GM23248 (cell line): ENCODE results near the gene EXOC7. TPM values are rescaled to one million over a fixed set of nuclear protein-coding genes. Genes with fewer than 3 reads are reported as not detected.

Source experiments
- DNase-seq: peaks from one replicate; pipeline ENCODE4 v3.0.0-alpha.2; 2015
- H2AFZ ChIP-seq: fragments of 200-600 bp; sonication (generic); 2 replicates; pipeline ENCODE4 v1.6.1; 2016; ENCODE audit warnings: antibody characterized with exemption
- H3F3A ChIP-seq: fragments of 200-600 bp; sonication (generic); 2 replicates; pipeline ENCODE4 v1.6.1; 2016; ENCODE audit warnings: mild to moderate bottlenecking, antibody characterized with exemption, mixed run types; ENCODE audit not compliant: insufficient read depth
- H3K27ac ChIP-seq: fragments of 200-600 bp; sonication (generic); 2 replicates; pipeline ENCODE4 v1.5.1; 2016; ENCODE audit warnings: mild to moderate bottlenecking
- H3K27me3 ChIP-seq: fragments of 200-600 bp; sonication (generic); replicated peaks from 2 replicates; pipeline ENCODE4 v1.6.1; 2016; ENCODE audit warnings: mild to moderate bottlenecking; ENCODE audit not compliant: insufficient read depth
- H3K36me3 ChIP-seq: fragments of 200-600 bp; sonication (generic); 2 replicates; pipeline ENCODE4 v1.6.1; 2016; ENCODE audit warnings: low read depth, mild to moderate bottlenecking
- H3K4me1 ChIP-seq: fragments of 200-600 bp; sonication (generic); 2 replicates; pipeline ENCODE4 v1.6.1; 2016; ENCODE audit warnings: mild to moderate bottlenecking; ENCODE audit not compliant: insufficient read depth
- H3K4me2 ChIP-seq: fragments of 200-600 bp; sonication (generic); one replicate; pipeline ENCODE4 v1.6.1; 2016; ENCODE audit warnings: mild to moderate bottlenecking; ENCODE audit not compliant: unreplicated experiment
- H3K4me3 ChIP-seq: fragments of 200-600 bp; sonication (generic); 2 replicates; pipeline ENCODE4 v1.5.1; 2016; ENCODE audit warnings: mild to moderate bottlenecking
- H3K79me2 ChIP-seq: fragments of 200-600 bp; sonication (generic); 2 replicates; pipeline ENCODE4 v1.6.1; 2016; ENCODE audit warnings: mild to moderate bottlenecking; ENCODE audit not compliant: insufficient read depth
- H3K9ac ChIP-seq: fragments of 200-600 bp; sonication (generic); 2 replicates; pipeline ENCODE4 v1.6.1; 2016; ENCODE audit warnings: mild to moderate bottlenecking
- H3K9me2 ChIP-seq: fragments of 200-600 bp; sonication (generic); 2 replicates; pipeline ENCODE4 v1.6.1; 2016; ENCODE audit warnings: mixed run types, mild to moderate bottlenecking, moderate library complexity; ENCODE audit not compliant: insufficient read depth
- H3K9me3 ChIP-seq: fragments of 200-600 bp; sonication (generic); one replicate; pipeline ENCODE4 v1.6.1; 2017; ENCODE audit warnings: low read depth
- H4K20me1 ChIP-seq: fragments of 200-600 bp; sonication (generic); 2 replicates; pipeline ENCODE4 v1.6.0; 2016; ENCODE audit not compliant: insufficient read depth
- EZH2 ChIP-seq: fragments of 200-600 bp; sonication (generic); IDR thresholded peaks from 2 replicates; pipeline ENCODE4 v1.6.1; 2018; ENCODE audit warnings: antibody characterized with exemption, mild to moderate bottlenecking; ENCODE audit not compliant: insufficient read depth, poor library complexity, severe bottlenecking
- EZH2phosphoT487 ChIP-seq: fragments of 200-600 bp; sonication (generic); IDR thresholded peaks from 2 replicates; pipeline ENCODE4 v1.6.1; 2018; ENCODE audit warnings: antibody characterized with exemption, moderate library complexity, mild to moderate bottlenecking, low read depth; ENCODE audit not compliant: insufficient read depth
- WGBS, 2 experiments: methylation state at CpG; one replicate each; pipeline ENCODE4 v1.1.6; 2015 to 2017; ENCODE audit warnings: low lambda C conversion rate in 2 of 2, low coverage in 1 of 2; ENCODE audit errors: missing lambda C conversion rate in 2 of 2; 5-methylcytosine and 5-hydroxymethylcytosine counted together
- in situ Hi-C: fragments of 300-500 bp; cut with MboI; formaldehyde crosslinking; loops from 2 replicates; pipeline ENCODE4 v1.15.0; 2020
- polyA plus RNA-seq: library from polyadenylated mRNA; unstranded; fragments of >200 nt; fragmentation: Nextera tagmentation; extraction: Ambion mirVana; gene quantifications from 2 replicates; pipeline ENCODE4 v1.2.1, GENCODE V29; 2016
- total RNA-seq: library from RNA; depleted of rRNA; stranded (reverse); fragments of >200 nt; shearing (Covaris generic); gene quantifications from 2 replicates; pipeline ENCODE4 v1.2.3, GENCODE V29; 2014

EXOC7 gene
- total and polyA plus RNA-seq, 2 experiments from 2014 or later = 88.0 to 101 TPM

- Histone ChIP-seq H3K9me2 (no peaks in the 10 kb centered on the region), H3K79me2 (peaks cover 32% of the 10 kb centered on the region), H3K27me3 (peaks cover 59% of the 10 kb centered on the region), H3F3A (no peaks in the 10 kb centered on the region), H3K27ac (no peak within 1 kb of the TSS), H2AFZ (no peak within 1 kb of the TSS), H3K4me2 (no peak within 1 kb of the TSS), H3K4me3 (no peak within 1 kb of the TSS), H3K36me3 (no peaks in the 10 kb centered on the region), H3K9ac (no peak within 1 kb of the TSS), H3K9me3 (no peaks in the 10 kb centered on the region), H4K20me1 (no peaks in the 10 kb centered on the region; the same call in 1 of the 2 replicates), H3K4me1 (peaks cover 11% of the 10 kb centered on the region)
- 3 to 4% methylated on average over 59 to 78 of the region's 92 CpGs for WGBS, 2 experiments
- DNase-seq = no peak
- TF ChIP-seq EZH2phosphoT487 (no peak), EZH2 (peak; percentile 51)
- in situ Hi-C loops = no loop called here
Observed at GRCh38 chr17:76074390-76075363, 28.9 kb downstream of the EXOC7 start, which contains the start of gene GALR2. TSS of gene GALR2 (plus strand) at chr17:76074781. CDS start at chr17:76074884, 103 bp downstream.

GRCh38 chr17:76072148-76072858, 31.3 kb downstream of the EXOC7 start, which contains the start of gene SRP68:
TSS of gene SRP68 (minus strand) at chr17:76072517. CDS start at chr17:76072491, 26 bp downstream.
- no peaks in the 10 kb centered on the region for H3K9me3 ChIP-seq
- peak within 1 kb of the TSS; percentile 83 for H2AFZ ChIP-seq
- H3F3A ChIP-seq = no peaks in the 10 kb centered on the region
- peak within 1 kb of the TSS; percentile 96 for H3K9ac ChIP-seq
- peak within 1 kb of the TSS; percentile 98 for H3K4me2 ChIP-seq
- peak; percentile 96 for DNase-seq
- H3K36me3 ChIP-seq = peaks cover 11% of the 10 kb centered on the region; the same call in 1 of the 2 replicates
- H3K9me2 ChIP-seq = no peaks in the 10 kb centered on the region
- H3K4me3 ChIP-seq = peak within 1 kb of the TSS; percentile 95
- peak within 1 kb of the TSS; percentile 57 for H3K27ac ChIP-seq
- in situ Hi-C loops = no loop called here
- H3K79me2 ChIP-seq = peaks cover 56% of the 10 kb centered on the region
- H3K4me1 ChIP-seq = peaks cover 11% of the 10 kb centered on the region
- H4K20me1 ChIP-seq = no peaks in the 10 kb centered on the region; the same call in 1 of the 2 replicates
- TF ChIP-seq EZH2 (no peak), EZH2phosphoT487 (no peak)
- WGBS, 2 experiments = 1 to 3% methylated on average over 46 to 57 of the region's 57 CpGs
- peaks cover 38% of the 10 kb centered on the region for H3K27me3 ChIP-seq

DNA sequence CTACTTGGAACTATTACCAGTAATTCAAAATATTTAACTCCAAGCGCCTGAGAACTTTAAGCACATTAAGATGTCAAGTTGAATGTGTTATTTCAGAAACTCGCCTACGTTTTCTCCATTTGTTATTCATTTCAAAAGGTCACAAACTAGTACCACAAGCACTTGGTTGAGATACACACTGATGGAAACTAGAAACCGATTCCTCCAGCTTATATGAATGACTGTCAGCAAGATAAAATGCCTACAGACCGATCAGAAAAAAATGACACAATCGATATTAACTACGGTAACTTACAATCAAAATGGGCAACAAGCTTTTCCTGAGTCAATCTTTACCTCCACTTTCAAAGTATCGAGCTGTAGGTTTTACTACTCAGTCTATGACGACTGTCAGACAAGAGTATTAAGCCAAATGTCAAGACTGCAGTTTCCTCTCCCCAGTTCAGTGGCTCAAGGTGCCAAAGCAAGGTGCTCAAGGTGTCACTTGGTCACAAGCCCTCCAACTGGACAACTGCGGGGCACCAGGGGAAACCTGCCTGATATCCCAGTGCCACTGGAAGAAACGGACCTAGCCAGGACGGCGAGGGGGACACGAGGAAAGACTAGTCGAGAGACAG, 31.9 kb downstream of the EXOC7 start:
- in situ Hi-C loops = no loop called here
- Histone ChIP-seq H3K4me2 (peak overlapping the region; percentile 98), H3K27ac (peak overlapping the region; percentile 57), H3F3A (no peaks in the 10 kb centered on the region), H3K9ac (peak overlapping the region; percentile 96), H3K27me3 (peaks cover 32% of the 10 kb centered on the region), H3K36me3 (peaks cover 17% of the 10 kb centered on the region; the same call in 1 of the 2 replicates), H3K79me2 (peaks cover 62% of the 10 kb centered on the region), H3K4me1 (peaks cover 11% of the 10 kb centered on the region), H3K4me3 (peak overlapping the region; percentile 95), H4K20me1 (no peaks in the 10 kb centered on the region; the same call in 1 of the 2 replicates), H3K9me3 (no peaks in the 10 kb centered on the region), H3K9me2 (no peaks in the 10 kb centered on the region), H2AFZ (peak overlapping the region; percentile 83)
- TF ChIP-seq EZH2phosphoT487 = no peak
- DNase-seq = no peak
- 1 to 2% methylated on average over 15 of the region's 15 CpGs for WGBS, 2 experiments

GRCh38 chr17:76065775-76066174, 37.8 kb downstream of the EXOC7 start:
- Histone ChIP-seq H3K36me3 (peaks cover 63% of the 10 kb centered on the region), H3K4me1 (peaks cover 5% of the 10 kb centered on the region), H3K9me3 (no peaks in the 10 kb centered on the region), H3K27me3 (no peaks in the 10 kb centered on the region), H3F3A (0 out of 2 replicates have a peak, but pooled peaks cover 7% of the 10 kb centered on the region), H3K9ac (no peak overlapping the region), H3K79me2 (peaks cover 67% of the 10 kb centered on the region), H3K9me2 (no peaks in the 10 kb centered on the region), H3K4me2 (no peak overlapping the region), H3K27ac (no peak overlapping the region), H3K4me3 (no peak overlapping the region), H2AFZ (no peak overlapping the region), H4K20me1 (no peaks in the 10 kb centered on the region; the same call in 1 of the 2 replicates)
- 90 to 94% methylated on average over 4 of the region's 4 CpGs for WGBS, 2 experiments
- in situ Hi-C loops = no loop called here
- no peak for DNase-seq
- no peak for TF ChIP-seq EZH2phosphoT487
- no peak for TF ChIP-seq EZH2
